Gastroesophageal sphincter (tissue), 4 donors: ENCODE results near the gene GTPBP1. TPM values are rescaled to one million over a fixed set of nuclear protein-coding genes. Genes with fewer than 3 reads are reported as not detected.

Experiments
- ATAC-seq: fragments of 150-250 bp; one replicate; pipeline ENCODE4 v1.9.1; 2016; ENCODE audit warnings: mild to moderate bottlenecking, moderate library complexity
- H3K27ac ChIP-seq, 4 donors: fragments of 200-600 bp; sonication (generic) in 3 of 4; 1 replicate in 3 of 4; 2 replicates in 1 of 4; pipeline ENCODE4 v1.5.1; 2016 to 2019
- H3K27me3 ChIP-seq: fragments of 200-600 bp; sonication (generic); one replicate; pipeline ENCODE4 v1.5.1; 2019
- H3K36me3 ChIP-seq, 2 donors: fragments of 200-600 bp; sonication (generic); one replicate each; pipeline ENCODE4 v1.5.1; 2019; ENCODE audit warnings: control low read depth in 1 of 2
- H3K4me1 ChIP-seq, 3 donors: fragments of 200-600 bp; sonication (generic); 1 replicate in 2 of 3; 2 replicates in 1 of 3; pipeline ENCODE4 v1.5.1; 2016 to 2019; ENCODE audit warnings: control low read depth in 2 of 3
- H3K4me3 ChIP-seq, 2 donors: fragments of 200-600 bp; sonication (generic); one replicate each; pipeline ENCODE4 v1.5.1; 2019; ENCODE audit warnings: mild to moderate bottlenecking in 1 of 2, moderate library complexity in 1 of 2
- H3K9me3 ChIP-seq, 3 donors: fragments of 200-600 bp; sonication (generic); one replicate each; pipeline ENCODE4 v1.5.1; 2017 to 2019; ENCODE audit warnings: control low read depth in 2 of 3
- CTCF ChIP-seq, 4 experiments: fragments of 200-600 bp in 2 of 4; fragments of 450-650 bp in 2 of 4; sonication (generic) in 1 of 4; IDR thresholded peaks; one replicate each; pipeline ENCODE4 v1.5.1; 2017 to 2019; ENCODE audit warnings: antibody characterized with exemption in 4 of 4, mild to moderate bottlenecking in 2 of 4, moderate library complexity in 2 of 4
- EP300 ChIP-seq: sonication (generic); formaldehyde crosslinking; IDR thresholded peaks from one replicate; pipeline ENCODE4 v1.6.1; 2017; ENCODE audit warnings: antibody characterized with exemption, mild to moderate bottlenecking
- POLR2A ChIP-seq, 2 donors: fragments of 450-650 bp; IDR thresholded peaks; one replicate each; pipeline ENCODE4 v1.6.1; 2017; ENCODE audit warnings: antibody characterized with exemption in 2 of 2, mild to moderate bottlenecking in 2 of 2, moderate library complexity in 1 of 2
- POLR2AphosphoS5 ChIP-seq: sonication (generic); formaldehyde crosslinking; IDR thresholded peaks from one replicate; pipeline ENCODE4 v1.6.1; 2017; ENCODE audit warnings: antibody characterized with exemption
- WGBS, 2 donors: methylation state at CpG; one replicate each; pipeline ENCODE4 v1.1.5; 2018; ENCODE audit warnings: low coverage in 1 of 2; 5-methylcytosine and 5-hydroxymethylcytosine counted together
- total RNA-seq, 4 donors: library from RNA; depleted of rRNA; stranded (reverse); fragments of >200 nt; gene quantifications; one replicate each; pipeline ENCODE4 v1.1.0, GENCODE V29; 2016

Gene GTPBP1
- total RNA-seq, 4 donors from 2014 or later: 46.9 to 63.0 (median 51.6) TPM

GRCh38 chr22:38709306-38709705, 3.6 kb downstream of the GTPBP1 start:
- Histone ChIP-seq H3K4me1 (peaks cover 6 to 72% (median 14%) of the 10 kb centered on the region in 3 donors), H3K27ac (no peak overlapping the region)

GRCh38 chr22:38710351-38710750, 4.6 kb downstream of the GTPBP1 start:
- Histone ChIP-seq H3K4me3 (no peak overlapping the region), H3K4me1 (peaks cover 6 to 72% (median 14%) of the 10 kb centered on the region in 3 donors), H3K27me3 (no peaks in the 10 kb centered on the region), H3K36me3 (peaks cover 0 to 34% of the 10 kb centered on the region in 2 donors), H3K27ac (no peak overlapping the region), H3K9me3 (no peaks in the 10 kb centered on the region)
- WGBS, 2 donors: 100% methylated on average over 1 to 3 of the region's 3 CpGs
- no peak for TF ChIP-seq EP300
- no peak for TF ChIP-seq CTCF (IDR thresholded peaks at IDR 0.05)
- no peak for TF ChIP-seq POLR2A (IDR thresholded peaks at IDR 0.05)
- no peak for TF ChIP-seq POLR2AphosphoS5
- ATAC-seq: no peak

More at GRCh38 chr22:38709306-38709705, 3.6 kb downstream of the GTPBP1 start:
- Histone ChIP-seq H3K36me3 (peaks cover 0 to 28% of the 10 kb centered on the region in 2 donors), H3K4me3 (no peak overlapping the region), H3K27me3 (no peaks in the 10 kb centered on the region), H3K9me3 (no peaks in the 10 kb centered on the region)
- TF ChIP-seq POLR2AphosphoS5 (no peak), POLR2A (IDR thresholded peaks at IDR 0.05) (no peak), CTCF (IDR thresholded peaks at IDR 0.05) (no peak), EP300 (no peak)
- no peak for ATAC-seq
- WGBS, 2 donors: 62 to 78% methylated on average over 2 to 3 of the region's 3 CpGs

- no peak overlapping the region for H3K4me3 ChIP-seq
- H3K4me1 ChIP-seq: peaks cover 6 to 74% (median 14%) of the 10 kb centered on the region in 3 donors
- WGBS, 2 donors: 60 to 84% methylated on average over 2 to 3 of the region's 3 CpGs
- H3K27me3 ChIP-seq: no peaks in the 10 kb centered on the region
- no peak overlapping the region for H3K27ac ChIP-seq
- peaks cover 0 to 39% of the 10 kb centered on the region in 2 donors for H3K36me3 ChIP-seq
- no peaks in the 10 kb centered on the region for H3K9me3 ChIP-seq
- no peak for ATAC-seq
- no peak for TF ChIP-seq POLR2AphosphoS5
- no peak for TF ChIP-seq POLR2A (IDR thresholded peaks at IDR 0.05)
- no peak for TF ChIP-seq EP300
- no peak for TF ChIP-seq CTCF (IDR thresholded peaks at IDR 0.05)
These were observed 5.1 kb downstream of the GTPBP1 start for GRCh38 chr22:38710866-38711265.

- Histone ChIP-seq H3K9me3 (no peaks in the 10 kb centered on the region), H3K4me3 (no peak overlapping the region), H3K4me1 (peaks cover 0 to 63% (median 8%) of the 10 kb centered on the region in 3 donors), H3K36me3 (peaks cover 0 to 57% of the 10 kb centered on the region in 2 donors), H3K27me3 (no peaks in the 10 kb centered on the region), H3K27ac (no peak overlapping the region)
- WGBS, 2 donors: 64 to 89% methylated on average over 3 to 11 of the region's 11 CpGs
- TF ChIP-seq EP300 (no peak), POLR2AphosphoS5 (no peak), POLR2A (IDR thresholded peaks at IDR 0.05) (no peak), CTCF (IDR thresholded peaks at IDR 0.05) (no peak)
- ATAC-seq: no peak
These were observed 6.9 kb downstream of the GTPBP1 start for GRCh38 chr22:38712486-38713207.

GRCh38 chr22:38713921-38714320, 8.2 kb downstream of the GTPBP1 start:
- Histone ChIP-seq H3K36me3 (peaks cover 0 to 62% of the 10 kb centered on the region in 2 donors), H3K4me3 (no peak overlapping the region)
- 80 to 90% methylated on average over 1 to 8 of the region's 8 CpGs for WGBS, 2 donors

More at GRCh38 chr22:38713921-38714320, 8.2 kb downstream of the GTPBP1 start:
- no peaks in the 10 kb centered on the region for H3K27me3 ChIP-seq
- no peak for TF ChIP-seq EP300
- no peak for TF ChIP-seq POLR2A (IDR thresholded peaks at IDR 0.05)
- H3K27ac ChIP-seq: no peak overlapping the region
- no peak for ATAC-seq
- peaks cover 0 to 61% (median 4%) of the 10 kb centered on the region in 3 donors for H3K4me1 ChIP-seq
- no peaks in the 10 kb centered on the region for H3K9me3 ChIP-seq
